HG03066 (cell line): ENCODE measurements around the gene AIF1L.

Experiments
- ATAC-seq: cut with Tn5 transposase; IDR thresholded peaks from one replicate; pipeline ENCODE4 v1.9.1; 2021; ENCODE audit warnings: low read depth; ENCODE audit not compliant: unreplicated experiment

The AIF1L gene

DNA sequence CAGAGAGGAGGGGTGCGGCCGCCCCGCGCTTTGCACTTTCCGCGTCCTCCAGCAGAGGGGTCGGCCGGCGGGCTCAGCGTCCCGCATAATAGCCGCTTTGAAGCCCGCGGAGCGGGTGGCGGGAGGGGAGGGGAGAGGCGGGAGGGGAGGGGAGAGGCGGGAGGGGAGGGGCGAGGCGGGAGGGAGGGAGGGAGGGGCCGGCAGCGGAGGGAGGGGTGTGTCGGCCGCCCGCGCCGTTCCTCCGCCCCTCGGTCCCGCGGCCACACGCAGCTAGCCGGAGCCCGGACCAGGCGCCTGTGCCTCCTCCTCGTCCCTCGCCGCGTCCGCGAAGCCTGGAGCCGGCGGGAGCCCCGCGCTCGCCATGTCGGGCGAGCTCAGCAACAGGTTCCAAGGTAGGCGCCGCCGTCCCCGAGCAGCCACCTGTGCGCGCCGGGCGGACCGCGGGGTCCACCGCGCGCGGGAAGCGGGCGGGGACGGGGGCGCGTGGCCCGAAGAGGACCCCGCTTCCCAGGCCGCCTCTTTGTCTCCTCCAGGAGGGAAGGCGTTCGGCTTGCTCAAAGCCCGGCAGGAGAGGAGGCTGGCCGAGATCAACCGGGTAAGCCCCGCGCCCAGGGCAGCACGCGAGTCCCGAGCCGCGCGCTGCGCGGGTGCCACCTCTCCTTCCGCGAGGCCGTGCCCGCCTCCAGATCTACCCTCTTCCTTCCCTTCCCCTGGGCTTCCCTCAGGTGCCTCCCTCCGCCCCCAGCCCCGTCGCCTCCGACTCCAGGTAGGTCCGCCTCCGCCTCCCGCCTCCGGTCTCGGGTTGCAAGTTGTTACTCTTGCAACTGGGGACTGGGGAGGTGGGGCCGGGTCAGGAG is at the start of gene AIF1L:
Gene AIF1L, plus strand, starts transcription at position 263 of the 857 bp plus-strand sequence. Its CDS starts 99 bp downstream, at position 362.
- ATAC-seq, result no peak

DNA sequence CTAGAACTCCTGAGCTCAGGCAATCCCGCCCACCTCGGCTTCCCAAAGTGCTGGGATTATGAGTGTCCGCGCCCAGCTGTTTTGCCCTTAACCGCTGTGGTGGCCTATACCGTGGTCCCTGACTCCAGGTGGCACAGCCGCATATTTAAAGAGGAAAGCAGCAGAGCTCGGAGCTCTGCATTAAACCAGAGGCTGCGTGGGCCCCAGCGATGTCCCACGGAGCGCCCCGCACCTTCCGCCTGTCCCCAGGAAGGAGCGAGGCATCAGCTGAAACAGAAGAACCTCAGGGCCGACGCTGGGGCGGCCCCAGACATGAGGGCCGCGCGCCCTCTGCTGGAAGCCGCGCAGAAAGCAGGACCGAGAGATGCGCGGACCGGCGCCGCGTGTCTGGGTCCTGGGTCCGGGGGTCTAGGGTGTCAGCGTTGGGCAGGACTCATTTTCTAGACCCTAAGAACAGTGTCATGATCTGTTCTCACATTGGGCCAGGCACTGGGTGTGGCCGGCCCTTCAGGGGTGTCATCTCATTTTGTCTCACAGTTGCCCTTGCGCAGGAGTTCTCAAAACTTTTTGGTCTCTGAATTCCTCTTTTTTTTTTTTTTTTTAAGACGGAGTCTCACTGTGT is 49.6 kb upstream of the AIF1L start:
- ATAC-seq, result no peak

DNA sequence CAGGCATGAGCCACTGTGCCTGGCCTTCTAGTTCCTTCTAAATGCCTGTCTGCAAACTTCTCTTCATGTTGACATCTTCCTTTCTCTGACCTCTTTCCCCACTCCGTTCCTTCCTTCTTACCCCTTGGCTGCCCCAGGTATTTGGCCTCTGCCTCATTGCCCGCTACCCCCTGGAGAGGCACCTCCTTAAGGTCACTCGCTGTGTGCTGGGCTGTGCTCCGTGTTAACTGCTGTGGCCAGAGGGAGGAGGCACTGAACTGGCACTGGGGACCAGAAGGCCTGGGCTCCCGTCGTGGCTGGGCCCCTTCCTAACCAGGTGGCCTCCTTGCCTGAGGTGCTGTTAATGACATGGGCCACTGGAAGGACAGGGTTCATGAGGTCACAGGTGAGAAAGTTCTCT is 48.0 kb upstream of the AIF1L start:
- no peak for ATAC-seq

GRCh38 chr9:131048820-131049219 is 47.5 kb upstream of the AIF1L start:
- no peak for ATAC-seq

GRCh38 chr9:131049829-131050715 is 46.3 kb upstream of the AIF1L start:
- no peak for ATAC-seq

- no peak for ATAC-seq
Observed at GRCh38 chr9:131050831-131051230, 45.5 kb upstream of the AIF1L start.

- no peak for ATAC-seq
Observed at GRCh38 chr9:131051592-131052517, 44.5 kb upstream of the AIF1L start.

- ATAC-seq, result no peak
Observed at GRCh38 chr9:131053896-131054295, 42.4 kb upstream of the AIF1L start.

GRCh38 chr9:131056781-131057506 is 39.4 kb upstream of the AIF1L start:
- no peak for ATAC-seq

- ATAC-seq, result no peak
Observed at GRCh38 chr9:131060900-131061630, 35.3 kb upstream of the AIF1L start.

DNA sequence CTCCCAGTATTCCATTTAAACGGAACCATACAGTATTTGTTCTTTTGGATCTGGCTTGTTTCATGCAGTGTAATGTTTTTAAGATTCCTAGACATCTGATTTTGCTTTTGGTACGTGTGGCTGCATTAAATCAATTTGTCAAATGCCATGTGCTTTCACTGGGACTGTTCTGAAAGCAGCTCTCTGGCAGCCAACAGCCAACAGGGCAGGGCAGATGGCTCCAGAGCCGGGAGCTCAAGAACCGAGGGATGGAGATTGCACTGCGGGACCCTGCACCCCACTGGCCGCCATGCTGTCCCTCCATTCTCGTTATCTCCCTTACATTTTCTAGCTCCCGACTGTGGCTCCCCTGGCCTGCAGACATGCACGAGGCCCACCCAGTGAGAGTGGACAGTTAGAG is 33.4 kb upstream of the AIF1L start:
- ATAC-seq, result no peak

DNA sequence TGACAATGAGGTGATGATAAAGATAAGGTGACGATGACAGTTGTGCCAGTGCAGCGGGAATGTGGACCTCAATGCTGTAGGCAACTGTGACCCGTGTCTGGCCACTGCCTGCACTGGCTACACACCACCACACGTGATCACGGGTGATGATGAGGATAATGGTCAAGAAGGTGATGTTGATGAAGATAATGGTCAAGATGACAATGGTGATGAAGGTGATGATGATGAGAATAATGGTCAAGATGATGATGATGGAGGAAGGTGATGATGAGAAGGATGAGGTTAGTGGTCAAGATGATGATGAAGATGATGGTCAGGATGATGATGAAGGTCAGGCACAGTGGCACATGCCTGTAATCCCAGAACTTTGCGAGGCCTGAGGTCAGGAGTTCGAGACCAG is 30.7 kb upstream of the AIF1L start:
- ATAC-seq, result no peak

DNA sequence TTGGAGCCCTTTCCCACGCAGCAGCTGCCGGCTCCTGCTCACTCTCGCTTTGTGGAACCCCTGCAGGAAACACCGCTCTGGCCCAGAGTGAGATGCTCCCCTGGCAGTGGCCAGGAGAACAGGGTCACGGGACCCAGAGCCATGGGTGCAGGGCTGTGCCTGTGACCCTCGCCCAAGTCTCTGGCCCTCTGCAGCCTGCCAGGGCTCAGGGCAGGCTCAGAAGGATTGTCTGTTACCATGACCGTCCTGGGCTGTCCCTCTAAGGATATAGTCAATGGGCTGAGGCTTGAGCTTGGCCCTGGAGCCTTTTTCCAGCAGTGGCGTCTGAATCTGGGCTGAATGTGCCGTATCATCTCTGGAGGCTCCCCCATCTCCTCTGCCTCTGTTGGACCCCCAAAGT is 28.7 kb upstream of the AIF1L start:
- ATAC-seq, result no peak

GRCh38 chr9:131068076-131068816 is 28.1 kb upstream of the AIF1L start:
- no peak for ATAC-seq

GRCh38 chr9:131069699-131070098 is 26.6 kb upstream of the AIF1L start:
- ATAC-seq, result no peak

GRCh38 chr9:131072107-131072870 is 24.0 kb upstream of the AIF1L start:
- ATAC-seq, result no peak

DNA sequence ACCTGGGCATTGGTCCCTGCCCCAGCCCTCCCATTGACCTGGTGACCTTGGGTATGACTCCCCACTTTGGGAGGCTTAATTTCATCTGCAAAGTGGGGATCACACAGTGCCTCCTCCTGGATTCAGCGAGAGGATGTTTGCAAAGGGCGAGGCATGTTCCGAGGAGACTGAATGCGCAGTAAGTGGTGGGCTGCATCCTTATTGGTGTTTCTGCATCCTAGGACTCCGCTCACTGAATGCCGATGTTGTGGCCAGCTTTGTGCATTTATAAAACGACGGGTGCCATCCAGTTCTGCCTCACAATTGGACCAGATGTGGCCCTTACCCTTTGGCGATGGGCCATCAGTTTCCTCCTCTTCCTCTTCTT is 23.5 kb upstream of the AIF1L start:
- ATAC-seq, result no peak
